D721Med (cell line): Measurements from ENCODE around the gene MCF2L.
A peak's percentile ranks its signal among the peaks of the same experiment; 100 is the strongest.

Experiments
- DNase-seq: peaks from one replicate; pipeline ENCODE4 v3.0.0; 2011; ENCODE audit warnings: low spot score; ENCODE audit not compliant: insufficient read length
- FAIRE-seq: peaks from 2 replicates; lab custom pipeline; 2011; peaks lifted over from hg19 to GRCh38; lab: Jason Lieb, UNC
- TF ChIP-seq, protein P1 (sequence below): IDR thresholded peaks from 2 replicates; pipeline ENCODE4 v1.5.1; 2012; ENCODE audit warnings: mild to moderate bottlenecking, control low read depth; ENCODE audit not compliant: insufficient read depth; ENCODE audit errors: missing control alignments

The MCF2L gene

DNA sequence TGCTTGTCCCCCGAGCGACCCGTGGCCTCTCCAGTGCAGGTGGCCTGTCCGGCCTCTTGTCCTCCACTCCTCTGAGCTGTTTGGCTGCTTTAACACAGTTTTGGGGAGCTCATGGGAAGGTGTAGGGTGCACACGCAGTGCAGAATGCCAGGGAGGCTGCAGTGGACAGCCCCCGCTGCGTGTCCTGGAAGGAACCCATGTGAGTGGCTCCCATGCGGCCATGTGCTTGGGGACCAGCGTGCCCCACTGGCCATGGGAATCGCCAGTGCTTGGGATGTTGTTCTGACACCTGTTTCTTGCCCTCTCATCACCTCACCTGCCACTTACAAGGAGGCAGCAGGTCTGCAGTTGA, 114.0 kb downstream of the MCF2L start:
- TF ChIP-seq, protein P1, sequence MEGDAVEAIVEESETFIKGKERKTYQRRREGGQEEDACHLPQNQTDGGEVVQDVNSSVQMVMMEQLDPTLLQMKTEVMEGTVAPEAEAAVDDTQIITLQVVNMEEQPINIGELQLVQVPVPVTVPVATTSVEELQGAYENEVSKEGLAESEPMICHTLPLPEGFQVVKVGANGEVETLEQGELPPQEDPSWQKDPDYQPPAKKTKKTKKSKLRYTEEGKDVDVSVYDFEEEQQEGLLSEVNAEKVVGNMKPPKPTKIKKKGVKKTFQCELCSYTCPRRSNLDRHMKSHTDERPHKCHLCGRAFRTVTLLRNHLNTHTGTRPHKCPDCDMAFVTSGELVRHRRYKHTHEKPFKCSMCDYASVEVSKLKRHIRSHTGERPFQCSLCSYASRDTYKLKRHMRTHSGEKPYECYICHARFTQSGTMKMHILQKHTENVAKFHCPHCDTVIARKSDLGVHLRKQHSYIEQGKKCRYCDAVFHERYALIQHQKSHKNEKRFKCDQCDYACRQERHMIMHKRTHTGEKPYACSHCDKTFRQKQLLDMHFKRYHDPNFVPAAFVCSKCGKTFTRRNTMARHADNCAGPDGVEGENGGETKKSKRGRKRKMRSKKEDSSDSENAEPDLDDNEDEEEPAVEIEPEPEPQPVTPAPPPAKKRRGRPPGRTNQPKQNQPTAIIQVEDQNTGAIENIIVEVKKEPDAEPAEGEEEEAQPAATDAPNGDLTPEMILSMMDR = no peak
- FAIRE-seq (no peak), DNase-seq (no peak)

DNA sequence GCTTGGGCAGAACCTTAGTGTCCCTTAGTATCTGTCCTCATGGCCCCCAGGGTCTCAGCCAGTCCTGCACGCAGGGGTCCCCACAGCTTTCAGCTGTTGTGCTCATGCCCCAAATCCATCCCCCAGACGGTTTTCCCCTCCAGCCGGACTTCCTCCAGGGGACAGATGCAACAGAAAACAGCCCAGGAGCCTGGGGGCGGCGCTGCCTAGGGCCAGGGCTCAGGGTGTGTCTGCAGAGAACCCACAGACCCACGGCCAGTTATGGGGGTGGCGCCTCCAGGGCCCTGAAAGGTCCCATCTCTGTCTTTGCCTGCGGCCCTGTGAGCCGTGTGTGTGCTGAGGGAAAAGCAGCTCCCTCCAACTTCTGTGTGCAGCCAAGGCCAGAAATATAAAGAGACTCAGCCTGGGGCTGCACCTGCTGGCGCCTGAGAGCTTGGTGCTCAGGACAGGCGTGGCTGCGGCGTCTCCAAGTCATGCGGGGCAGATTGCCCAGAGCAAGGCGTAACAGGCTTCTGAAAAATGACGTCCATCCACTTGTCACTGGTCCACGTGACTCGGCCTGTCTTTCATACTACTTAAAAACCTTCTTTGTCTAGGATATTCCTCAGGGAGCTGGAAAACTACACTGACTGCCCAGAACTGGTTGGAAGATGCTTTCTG, 114.5 kb downstream of the MCF2L start:
- TF ChIP-seq, protein P1 = no peak
- no peak for DNase-seq
- FAIRE-seq = no peak

DNA sequence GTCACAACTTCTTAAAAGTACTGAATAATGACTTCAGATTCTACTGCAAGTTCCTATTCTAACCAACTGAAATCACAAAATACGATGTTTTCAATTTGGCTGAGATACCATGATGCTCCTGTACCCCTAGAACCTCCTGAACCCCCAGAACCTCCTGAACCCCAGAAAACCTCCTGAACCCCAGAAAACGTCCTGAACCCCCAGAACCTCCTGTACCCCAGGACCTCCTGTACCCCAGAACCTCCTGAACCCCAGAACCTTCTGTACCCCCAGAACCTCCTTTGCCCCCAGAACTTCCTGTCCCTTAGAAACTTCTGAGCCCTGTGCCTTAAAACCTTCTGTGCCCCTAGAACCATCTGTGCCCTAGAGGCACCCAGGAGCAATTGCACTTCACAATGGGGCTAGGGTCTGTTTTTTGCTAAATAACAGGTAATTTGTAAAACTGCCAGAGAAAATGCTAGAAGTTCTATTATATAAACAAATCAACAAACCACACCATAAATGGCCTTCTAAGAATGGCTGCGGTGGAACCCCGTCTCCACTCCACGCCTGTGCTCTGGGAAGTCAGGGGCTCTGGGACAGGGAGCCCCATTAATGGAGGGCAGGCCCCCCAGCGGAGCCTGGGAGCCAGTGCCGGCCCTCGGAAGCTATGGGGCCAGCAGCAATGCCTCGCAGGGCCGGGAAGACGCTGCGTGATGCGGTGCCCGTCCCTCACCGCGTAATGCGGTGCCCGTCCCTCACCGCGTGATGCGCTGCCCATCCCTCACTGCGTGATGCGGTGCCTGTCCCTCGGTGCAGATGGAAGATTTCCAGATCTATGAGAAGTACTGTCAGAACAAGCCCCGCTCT, 115.3 kb downstream of the MCF2L start:
- TF ChIP-seq, protein P1 = no peak
- DNase-seq (no peak), FAIRE-seq (no peak)

DNA sequence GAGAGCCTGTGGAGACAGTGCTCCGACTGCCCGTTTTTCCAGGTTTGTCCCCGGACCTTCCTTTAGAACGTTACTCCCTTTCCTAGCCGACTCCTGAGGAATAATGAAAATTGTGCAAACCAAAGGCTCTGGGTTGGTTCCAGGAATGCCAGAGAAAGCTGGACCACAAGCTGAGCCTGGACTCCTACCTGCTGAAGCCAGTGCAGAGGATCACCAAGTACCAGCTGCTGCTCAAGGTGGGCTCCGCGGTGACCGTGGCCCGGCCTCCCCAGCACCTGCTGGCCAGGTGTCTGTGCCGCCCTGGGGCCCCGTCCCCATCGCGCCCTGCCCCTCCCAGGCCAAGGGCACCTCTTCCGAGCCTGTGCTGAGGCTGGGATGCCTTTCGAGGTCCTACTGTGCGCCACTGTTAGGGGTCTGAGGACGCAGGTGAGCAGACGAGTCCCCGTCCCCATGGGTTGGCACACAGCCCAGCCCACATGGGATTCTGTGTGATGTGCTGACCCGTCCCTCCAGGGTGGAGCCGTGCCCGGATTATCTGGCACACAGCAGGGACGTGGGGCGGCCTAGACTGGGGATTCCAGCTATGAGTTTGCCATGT, 116.0 kb downstream of the MCF2L start:
- DNase-seq (no peak), FAIRE-seq (no peak)
- TF ChIP-seq, protein P1 = no peak

DNA sequence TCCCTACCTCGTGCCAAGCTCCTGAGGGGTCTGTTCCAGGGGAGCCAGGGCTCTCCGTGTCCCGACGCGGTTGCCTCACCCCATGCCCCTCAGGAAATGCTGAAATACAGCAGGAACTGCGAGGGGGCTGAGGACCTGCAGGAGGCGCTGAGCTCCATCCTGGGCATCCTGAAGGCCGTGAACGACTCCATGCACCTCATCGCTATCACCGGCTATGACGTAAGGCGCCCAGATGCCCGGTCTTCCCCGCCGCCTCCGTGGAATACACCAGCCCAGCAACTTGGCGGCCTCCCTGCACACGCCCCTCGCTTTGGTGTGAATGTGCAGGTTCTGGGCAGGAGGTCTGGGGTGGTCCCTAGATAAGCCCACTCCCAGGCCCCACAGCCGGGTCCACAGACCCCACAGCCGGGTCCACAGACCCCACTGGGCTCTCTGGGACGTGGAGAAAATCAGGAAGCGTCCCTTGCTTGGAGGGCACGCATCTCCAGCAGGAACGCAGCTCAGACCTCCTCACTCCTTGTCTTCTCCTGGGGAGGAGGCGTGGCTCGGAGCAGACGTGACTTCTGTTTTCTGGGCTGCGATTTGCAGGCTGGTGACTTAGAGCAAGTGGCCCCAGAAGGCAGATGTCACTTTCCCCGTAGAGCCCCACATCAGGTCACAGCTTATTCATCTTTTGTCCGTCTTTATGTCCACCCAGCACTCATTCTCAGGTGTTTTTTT, 117.2 kb downstream of the MCF2L start:
- FAIRE-seq = no peak
- TF ChIP-seq, protein P1 = peak; percentile 1
- no peak for DNase-seq

DNA sequence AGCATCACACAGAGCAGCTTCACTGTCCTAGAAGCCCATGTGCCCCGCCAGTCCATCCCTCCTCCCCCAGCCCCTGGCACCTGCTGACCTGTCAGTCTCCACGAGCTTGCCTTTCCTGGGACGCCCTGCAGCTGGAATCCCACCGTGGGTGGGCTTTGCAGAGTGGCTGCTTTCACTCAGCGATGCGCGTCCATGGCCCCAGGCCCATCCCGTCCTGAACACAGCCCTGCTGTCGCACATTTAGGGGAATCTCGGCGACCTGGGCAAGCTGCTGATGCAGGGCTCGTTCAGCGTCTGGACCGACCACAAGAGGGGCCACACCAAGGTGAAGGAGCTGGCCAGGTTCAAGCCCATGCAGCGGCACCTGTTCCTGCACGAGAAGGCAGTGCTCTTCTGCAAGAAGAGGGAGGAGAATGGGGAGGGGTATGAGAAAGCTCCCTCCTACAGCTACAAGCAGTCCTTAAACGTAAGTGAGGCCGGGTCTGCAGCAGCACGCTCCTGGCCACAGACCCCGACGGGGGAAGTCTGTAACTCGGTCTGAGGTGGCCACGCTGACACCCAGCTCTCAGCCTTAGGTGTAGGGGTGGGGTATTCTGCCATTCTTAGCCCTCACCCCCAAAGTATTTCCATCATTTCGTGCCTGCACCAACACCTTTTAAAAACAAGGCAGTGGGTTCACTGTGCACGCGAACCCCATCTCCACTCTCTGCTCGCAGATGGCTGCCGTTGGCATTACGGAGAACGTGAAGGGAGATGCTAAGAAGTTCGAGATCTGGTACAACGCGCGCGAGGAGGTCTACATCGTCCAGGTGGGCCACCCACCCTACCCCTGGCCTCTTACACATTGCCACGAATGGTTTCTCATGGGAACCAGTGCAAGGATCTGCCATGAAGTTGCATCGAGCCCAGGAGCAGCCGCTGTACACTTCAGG, 118.2 kb downstream of the MCF2L start:
- TF ChIP-seq, protein P1 = no peak
- no peak for DNase-seq
- no peak for FAIRE-seq
